Myocyte (in vitro differentiated cells): ENCODE results near the gene LHPP. TPM values are rescaled to one million over a fixed set of nuclear protein-coding genes. Genes with fewer than 3 reads are reported as not detected.
"Not testable (repeated sequence)": the region's sequence is repeated elsewhere in the genome, so short reads cannot be mapped to it uniquely, and the experiment has no call there.

Experiments used
- DNase-seq: peaks from one replicate; pipeline ENCODE4 v3.0.0-alpha.2; 2012; ENCODE audit warnings: low read depth
- polyA plus RNA-seq: library from polyadenylated mRNA; unstranded; fragments of >200 nt; gene quantifications from one replicate; pipeline ENCODE4 v1.2.1, GENCODE V29; 2012; ENCODE audit warnings: missing spikeins
- total RNA-seq: library from RNA; depleted of rRNA; stranded (reverse); fragments of >200 nt; gene quantifications from 2 replicates; pipeline ENCODE4 v1.2.3, GENCODE V29; 2014

LHPP gene, protein sequence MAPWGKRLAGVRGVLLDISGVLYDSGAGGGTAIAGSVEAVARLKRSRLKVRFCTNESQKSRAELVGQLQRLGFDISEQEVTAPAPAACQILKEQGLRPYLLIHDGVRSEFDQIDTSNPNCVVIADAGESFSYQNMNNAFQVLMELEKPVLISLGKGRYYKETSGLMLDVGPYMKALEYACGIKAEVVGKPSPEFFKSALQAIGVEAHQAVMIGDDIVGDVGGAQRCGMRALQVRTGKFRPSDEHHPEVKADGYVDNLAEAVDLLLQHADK
- 8.1 and 9.1 TPM in 2 replicates for total RNA-seq
- polyA plus RNA-seq = 21.8 TPM

DNA sequence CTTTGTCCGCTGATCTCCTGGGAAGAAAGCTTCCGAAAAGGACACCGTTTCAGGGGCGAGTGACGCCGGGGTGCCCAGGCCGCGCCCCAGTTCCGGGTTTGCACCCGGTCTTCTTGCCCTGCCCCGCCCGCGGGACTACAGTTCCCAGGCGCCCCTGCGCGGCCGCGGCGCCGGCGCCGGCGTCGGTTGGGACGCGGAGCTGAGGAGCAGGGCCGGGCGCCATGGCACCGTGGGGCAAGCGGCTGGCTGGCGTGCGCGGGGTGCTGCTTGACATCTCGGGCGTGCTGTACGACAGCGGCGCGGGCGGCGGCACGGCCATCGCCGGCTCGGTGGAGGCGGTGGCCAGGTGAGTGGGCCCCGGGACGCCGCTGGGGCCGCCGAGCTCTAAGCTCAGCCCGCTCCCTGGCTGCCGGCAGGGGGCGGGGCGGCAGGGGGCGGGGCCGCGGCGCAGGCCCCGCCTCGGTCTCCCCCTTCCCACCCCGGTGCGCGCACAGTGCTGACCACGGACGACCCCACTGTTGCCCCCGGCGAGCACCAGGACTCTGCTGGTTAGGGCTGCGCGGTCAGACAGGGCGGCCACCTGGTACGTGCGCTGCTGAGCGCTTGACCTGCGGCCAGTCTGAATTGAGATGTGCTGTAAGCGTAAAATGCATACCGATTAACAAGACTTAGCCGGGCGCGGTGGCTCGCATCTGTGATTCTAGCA lies at the start of gene LHPP:
TSS of gene LHPP (plus strand) at position 182 of the 706 bp plus-strand sequence. CDS start at position 222, 40 bp downstream.
- DNase-seq = peak; percentile 86

- peak; percentile 22 for DNase-seq
These were observed 47.5 kb upstream of the LHPP start for GRCh38 chr10:124414076-124414475.

- DNase-seq = no peak
These were observed 46.4 kb upstream of the LHPP start for GRCh38 chr10:124415210-124415609.

- no peak for DNase-seq
These were observed 44.9 kb upstream of the LHPP start for GRCh38 chr10:124416733-124417132.

GRCh38 chr10:124417895-124418725 lies 43.5 kb upstream of the LHPP start:
- DNase-seq = peak; percentile 70

DNA sequence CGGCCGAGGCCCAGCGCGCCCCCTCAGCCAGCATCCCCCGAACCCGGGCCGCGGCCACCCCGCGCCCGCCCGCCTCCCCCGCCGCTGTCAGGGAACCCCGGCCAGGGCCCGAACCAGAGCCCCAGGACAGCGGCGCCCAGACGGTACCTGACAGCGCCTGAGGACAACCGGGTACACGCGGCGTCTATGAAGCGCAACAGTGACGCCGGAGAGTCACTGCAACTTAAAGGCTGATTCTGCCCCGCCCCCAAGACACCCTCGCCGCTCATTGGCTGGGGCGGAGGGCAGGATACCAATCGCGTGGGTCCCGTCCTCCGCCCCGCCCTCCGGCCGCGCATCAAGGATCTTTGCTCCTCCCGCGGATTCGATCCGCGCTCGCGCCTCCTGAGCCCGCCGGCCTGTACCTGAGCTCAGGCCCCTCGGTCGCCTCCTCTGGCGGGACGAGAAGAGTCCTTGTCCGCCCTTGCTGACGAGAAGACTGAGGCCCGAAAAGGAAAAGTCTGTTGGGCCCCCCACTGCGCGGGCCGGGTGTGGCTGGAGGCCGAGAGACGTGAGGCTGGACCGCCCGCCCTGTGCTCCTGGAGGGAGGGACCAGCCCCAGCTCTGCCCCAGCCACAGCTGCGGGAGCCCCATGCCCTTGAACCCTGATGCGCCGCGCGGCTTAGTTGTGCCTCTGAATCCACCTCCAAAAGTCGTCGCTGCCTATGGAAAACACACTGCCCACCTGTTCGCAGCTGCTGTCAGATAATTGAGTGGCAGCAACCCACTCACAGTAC lies 42.7 kb upstream of the LHPP start, which contains the start of gene OAT:
TSS of gene OAT (minus strand) at position 198 of the 776 bp plus-strand sequence. CDS start 6,752 bp downstream, outside the sequence.
- DNase-seq = peak; percentile 96

GRCh38 chr10:124419635-124420034 lies 42.0 kb upstream of the LHPP start:
- no peak for DNase-seq

DNA sequence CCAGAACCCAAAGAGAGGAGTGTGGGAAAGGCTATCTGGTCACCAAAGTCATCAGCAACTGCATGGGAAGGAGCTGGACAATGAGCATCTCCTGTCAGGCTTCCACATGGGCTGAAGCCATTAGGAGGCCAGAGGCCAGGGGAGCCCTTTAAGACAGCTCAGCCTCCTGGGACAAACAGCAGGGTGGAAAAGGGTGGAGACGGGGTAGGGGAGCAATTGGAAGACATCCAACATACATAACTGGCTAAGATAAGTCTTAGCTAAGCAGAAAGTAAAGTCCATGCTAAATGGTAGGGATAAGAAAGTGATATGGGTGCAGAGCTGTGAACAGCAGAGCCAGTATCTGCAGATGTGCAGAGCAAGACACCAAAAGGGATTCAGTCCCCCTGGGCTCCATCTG lies 41.4 kb upstream of the LHPP start:
- DNase-seq = no peak

- no peak for DNase-seq
These were observed 38.9 kb upstream of the LHPP start for GRCh38 chr10:124422742-124423141.

- no peak for DNase-seq
These were observed 37.8 kb upstream of the LHPP start for GRCh38 chr10:124423813-124424212.

- no peak for DNase-seq
These were observed 36.2 kb upstream of the LHPP start for GRCh38 chr10:124425227-124425962.

DNA sequence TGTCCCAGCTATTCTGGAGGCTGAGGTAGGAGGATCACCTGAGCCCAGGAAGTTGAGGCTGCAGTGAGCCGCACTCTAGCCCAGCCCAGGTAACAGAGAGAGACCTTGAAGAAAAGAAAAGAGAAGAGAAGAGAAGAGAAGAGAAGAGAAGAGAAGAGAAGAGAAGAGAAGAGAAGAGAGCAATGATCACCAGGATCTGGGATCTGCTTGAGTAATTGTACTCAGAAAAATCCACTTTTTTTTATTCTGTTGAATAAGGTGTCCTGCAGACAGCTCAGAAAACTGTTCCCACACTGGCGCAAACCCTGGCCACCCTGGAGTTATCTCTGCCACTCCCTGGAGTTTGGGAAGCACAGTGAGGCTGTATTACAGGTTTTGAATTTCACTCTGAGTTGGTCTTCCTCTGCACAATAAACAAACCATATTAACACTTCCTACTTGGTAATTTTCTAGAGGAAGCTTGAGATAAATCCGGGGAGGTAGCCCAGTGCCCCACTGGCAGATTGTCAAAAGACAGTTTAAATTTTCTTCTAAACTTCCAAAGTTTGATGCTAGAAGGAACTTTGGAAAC lies 33.3 kb upstream of the LHPP start:
- no peak for DNase-seq

GRCh38 chr10:124429576-124429975 lies 32.0 kb upstream of the LHPP start:
- DNase-seq = no peak

GRCh38 chr10:124430077-124430476 lies 31.5 kb upstream of the LHPP start:
- no peak for DNase-seq

GRCh38 chr10:124433461-124433860 lies 28.2 kb upstream of the LHPP start:
- DNase-seq = no peak

GRCh38 chr10:124435683-124436082 lies 25.9 kb upstream of the LHPP start:
- DNase-seq = not testable (repeated sequence)

GRCh38 chr10:124436191-124436638 lies 25.4 kb upstream of the LHPP start:
- no peak for DNase-seq

DNA sequence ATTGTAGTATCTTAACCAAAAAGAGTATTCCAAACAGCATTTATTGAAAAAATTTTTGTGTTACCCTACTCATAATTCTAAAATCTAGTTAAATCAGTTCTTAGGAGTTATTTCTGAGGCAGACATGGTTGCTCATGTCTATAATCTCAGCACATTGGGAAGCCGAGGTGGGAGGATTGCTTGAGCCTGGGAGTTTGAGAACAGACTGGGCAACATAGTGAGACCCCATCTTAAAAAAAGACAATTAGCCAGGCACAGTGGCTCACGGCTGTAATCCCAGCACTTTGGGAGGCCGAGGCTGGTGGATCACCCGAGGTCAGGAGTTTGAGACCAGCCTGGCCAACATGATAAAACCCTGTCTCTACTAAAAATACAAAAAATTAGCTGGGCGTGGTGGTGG lies 19.9 kb upstream of the LHPP start:
- not testable (repeated sequence) for DNase-seq

GRCh38 chr10:124446830-124447750 lies 14.5 kb upstream of the LHPP start:
- DNase-seq = no peak
